ENCODE data around the gene BMP8A. TPM values are rescaled to one million over a fixed set of nuclear protein-coding genes. Genes with fewer than 3 reads are reported as not detected.
"Not testable (repeated sequence)": the region's sequence is repeated elsewhere in the genome, so short reads cannot be mapped to it uniquely, and the experiment has no call there.

The BMP8A gene
- 0.14 and 0.17 TPM in 2 replicates for total RNA-seq

GRCh38 chr1:39491146-39491921 lies at the start of gene BMP8A:
Gene BMP8A (plus strand): TSS chr1:39491636. CDS start chr1:39491992, 356 bp downstream.
- DNase-seq: peak; percentile 71

DNA sequence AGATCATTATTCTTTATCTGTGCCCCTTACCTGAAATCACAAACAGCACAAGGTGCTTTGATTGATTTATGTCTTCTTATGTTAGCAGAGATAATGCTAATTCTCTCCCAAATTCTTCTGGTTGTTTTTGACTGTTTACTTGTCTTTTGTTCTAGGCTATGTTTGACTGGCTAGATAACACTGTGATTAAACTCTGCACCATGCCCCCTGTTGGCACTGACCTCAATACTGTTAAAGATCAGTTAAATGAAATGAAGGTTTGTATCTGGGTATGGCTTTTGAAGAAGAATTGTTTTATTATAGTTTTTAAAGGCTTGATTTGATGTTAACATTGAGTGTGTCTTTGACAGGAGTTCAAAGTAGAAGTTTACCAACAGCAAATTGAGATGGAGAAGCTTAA lies 49.6 kb upstream of the BMP8A start:
- no peak for DNase-seq

DNA sequence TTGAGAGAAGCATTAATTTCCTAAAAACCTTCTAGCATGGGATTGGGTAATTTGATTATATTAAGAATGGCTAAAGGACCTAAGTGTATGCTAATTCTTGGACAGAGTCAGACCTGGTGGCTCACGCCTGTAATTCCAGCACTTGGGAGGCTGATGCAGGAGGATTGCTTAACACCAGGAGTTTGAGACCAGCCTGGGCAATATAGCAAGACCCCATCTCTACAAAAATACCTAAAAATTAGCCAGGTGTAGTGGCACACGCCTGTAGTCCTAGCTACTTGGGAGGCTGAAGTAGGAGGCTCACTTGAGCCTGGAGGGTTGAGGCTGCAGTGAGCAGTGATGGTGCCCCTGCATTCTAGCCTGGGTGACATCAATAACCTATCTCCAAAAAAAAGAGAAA lies 45.9 kb upstream of the BMP8A start:
- DNase-seq: no peak

DNA sequence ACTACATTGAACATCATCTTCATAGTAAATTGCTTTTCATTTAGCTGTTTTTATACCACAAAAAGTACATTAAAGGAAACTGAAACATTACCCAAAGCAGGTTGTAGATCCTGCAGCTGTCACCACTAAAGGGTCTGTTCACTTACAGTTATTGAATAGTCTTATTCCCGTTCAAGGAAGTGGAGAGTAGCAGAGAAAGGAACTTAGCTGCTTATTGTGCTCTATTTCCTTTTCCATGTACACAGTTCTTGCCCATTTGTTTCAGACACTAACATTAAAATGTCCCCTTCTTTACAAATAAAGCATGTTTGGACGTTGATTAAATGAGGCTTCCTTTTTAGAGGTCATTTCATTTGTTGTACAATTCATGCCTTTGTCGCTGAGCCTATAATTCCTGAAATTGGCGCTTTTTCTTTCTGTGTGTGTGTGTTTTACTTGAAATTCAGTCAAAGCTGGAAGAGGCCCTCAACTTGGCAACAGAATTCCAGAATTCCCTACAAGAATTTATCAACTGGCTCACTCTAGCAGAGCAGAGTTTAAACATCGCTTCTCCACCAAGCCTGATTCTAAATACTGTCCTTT lies 44.4 kb upstream of the BMP8A start:
- DNase-seq: peak; percentile 34

DNA sequence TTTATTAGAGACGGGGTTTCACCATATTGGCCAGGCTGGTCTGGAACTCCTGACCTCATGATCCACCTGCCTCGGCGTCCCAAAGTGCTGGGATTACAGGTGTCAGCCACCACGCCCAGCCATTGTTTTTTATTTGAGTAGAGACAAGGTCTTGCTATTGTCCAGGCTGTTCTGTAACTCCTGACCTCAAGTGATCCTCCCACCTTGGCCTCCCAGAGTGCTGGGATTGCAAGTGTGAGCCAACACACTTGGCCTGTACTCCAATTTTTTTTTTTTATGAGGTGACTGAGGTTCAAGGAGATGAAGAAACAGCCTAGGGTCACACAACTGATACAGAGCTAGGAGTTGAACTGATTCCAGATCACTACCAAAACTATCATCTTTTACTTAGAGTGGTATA lies 41.4 kb upstream of the BMP8A start:
- not testable (repeated sequence) for DNase-seq

- DNase-seq: peak; percentile 89
Measured at GRCh38 chr1:39450956-39451606, 40.4 kb upstream of the BMP8A start.

GRCh38 chr1:39452081-39452480 lies 39.4 kb upstream of the BMP8A start:
- DNase-seq: no peak

DNA sequence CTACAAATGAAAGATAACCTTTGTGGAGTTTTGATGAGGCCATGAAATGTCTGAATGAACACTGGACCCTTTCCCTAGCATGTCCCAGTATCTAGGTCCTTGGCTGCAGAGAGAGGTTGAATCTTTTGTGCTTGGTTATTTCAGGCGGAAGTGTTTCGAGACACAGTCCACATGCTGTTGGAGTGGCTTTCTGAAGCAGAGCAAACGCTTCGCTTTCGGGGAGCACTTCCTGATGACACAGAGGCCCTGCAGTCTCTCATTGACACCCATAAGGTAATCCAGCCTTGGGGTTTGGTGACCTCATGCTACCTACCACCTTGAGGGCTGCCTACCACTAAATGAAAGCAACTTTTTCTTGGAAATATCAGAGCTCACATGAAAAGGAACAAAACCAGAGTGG lies 38.9 kb upstream of the BMP8A start:
- no peak for DNase-seq

GRCh38 chr1:39453603-39454002 lies 37.8 kb upstream of the BMP8A start:
- DNase-seq: peak; percentile 39

- DNase-seq: no peak
Measured at GRCh38 chr1:39458991-39459390, 32.4 kb upstream of the BMP8A start.

DNA sequence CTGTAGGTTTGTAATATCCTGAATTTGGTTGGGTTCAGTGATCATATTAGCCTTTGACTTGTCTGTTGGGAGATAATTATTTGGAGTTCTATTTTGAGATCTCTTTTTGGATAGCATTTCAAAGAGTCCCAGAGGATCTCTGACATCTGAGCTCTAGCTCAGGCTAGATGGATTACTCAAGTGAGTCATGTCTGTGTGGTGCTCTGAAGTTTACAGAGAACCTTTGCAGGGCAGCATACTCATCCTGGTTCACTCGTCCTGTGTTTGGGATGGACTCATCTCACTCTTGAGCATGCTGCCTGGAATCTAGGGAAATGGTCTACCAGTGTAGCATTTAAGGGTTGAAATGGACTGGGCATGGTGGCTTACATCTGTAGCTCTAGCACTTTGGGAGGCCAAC lies 29.4 kb upstream of the BMP8A start:
- DNase-seq: no peak

DNA sequence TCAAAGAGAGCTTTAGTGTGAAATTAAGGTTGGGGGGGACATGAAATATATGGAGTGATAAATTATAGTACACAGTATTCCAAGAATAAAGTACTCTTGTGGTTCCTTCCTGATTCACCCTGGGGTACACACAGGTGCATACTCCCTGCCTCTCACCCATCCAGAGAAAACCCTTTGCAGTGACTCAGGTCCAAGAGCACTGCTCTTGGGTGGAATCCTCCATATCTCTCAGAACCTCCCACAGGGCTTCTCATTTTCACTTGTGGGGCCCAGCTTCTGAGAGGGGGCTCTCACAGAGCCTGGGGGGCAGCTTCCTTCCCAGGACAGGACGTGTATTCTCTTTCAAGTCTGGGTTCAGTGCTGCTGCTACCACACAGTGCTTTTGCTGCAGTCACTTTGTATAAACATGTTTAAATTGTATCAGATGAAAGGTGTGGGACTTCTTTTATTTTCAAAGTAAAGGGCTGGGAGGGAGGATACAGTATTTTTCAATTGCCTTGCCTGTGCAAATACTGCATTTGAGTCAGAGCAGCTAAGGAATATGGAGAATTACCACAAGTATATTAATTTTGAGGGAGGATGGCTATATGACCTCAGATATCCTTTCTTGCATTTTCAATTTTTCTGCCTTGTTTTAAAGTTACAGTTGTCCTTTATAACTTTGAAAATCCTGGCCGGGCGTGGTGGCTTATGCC lies 24.9 kb upstream of the BMP8A start:
- no peak for DNase-seq

DNA sequence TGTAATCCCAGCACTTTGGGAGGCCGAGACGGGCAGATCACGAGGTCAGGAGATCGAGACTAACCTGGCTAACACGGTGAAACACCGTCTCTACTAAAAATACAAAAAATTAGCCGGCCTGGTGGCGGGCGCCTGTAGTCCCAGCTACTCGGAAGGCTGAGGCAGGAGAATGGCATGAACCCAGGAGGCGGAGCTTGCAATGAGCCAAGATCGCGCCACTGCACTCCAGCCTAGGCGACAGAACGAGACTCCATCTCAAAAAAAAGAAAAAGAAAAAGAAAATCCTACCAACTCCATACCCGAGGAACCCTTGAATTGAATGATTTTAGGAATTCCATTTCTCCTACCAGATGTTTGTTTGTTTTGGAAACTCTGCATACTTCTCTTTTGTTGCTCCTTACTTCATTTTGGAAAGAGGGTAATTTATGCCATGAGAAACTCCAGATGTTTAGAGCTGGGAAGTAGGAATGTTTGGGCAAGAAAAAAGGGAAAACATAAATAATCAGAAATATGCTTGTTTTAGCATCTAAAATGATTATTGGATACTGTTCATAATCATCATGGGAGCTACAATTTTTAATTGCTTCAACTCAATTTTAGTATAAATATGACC lies 24.2 kb upstream of the BMP8A start:
- not testable (repeated sequence) for DNase-seq

GRCh38 chr1:39469150-39469549 lies 22.3 kb upstream of the BMP8A start:
- DNase-seq: no peak

GRCh38 chr1:39470040-39470439 lies 21.4 kb upstream of the BMP8A start:
- no peak for DNase-seq

GRCh38 chr1:39472826-39473225 lies 18.6 kb upstream of the BMP8A start:
- DNase-seq: no peak

DNA sequence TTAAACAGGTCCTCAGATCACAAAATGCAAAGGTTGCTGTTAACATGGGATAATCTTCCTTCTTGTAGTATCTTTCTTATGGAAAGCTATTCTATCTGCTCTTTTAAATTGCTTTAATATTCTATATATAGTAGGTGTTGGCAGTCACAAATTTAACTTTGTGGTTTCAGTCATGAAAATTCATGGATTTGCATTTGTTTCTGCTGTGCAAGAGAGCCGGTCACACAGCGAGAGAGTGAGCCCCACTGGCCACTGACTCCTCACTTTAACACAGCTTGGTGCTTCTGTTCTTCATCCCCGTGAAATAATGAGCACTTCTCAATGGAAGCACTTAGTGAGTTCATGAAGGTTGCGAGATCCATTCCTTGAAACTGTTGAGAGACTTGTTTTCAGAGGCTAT lies 18.1 kb upstream of the BMP8A start:
- DNase-seq: no peak

- no peak for DNase-seq
Measured at GRCh38 chr1:39474810-39475209, 16.6 kb upstream of the BMP8A start.

- not testable (repeated sequence) for DNase-seq
Measured at GRCh38 chr1:39475551-39475950, 15.9 kb upstream of the BMP8A start.

- peak; percentile 70 for DNase-seq
Measured at GRCh38 chr1:39478126-39478915, 13.1 kb upstream of the BMP8A start.

DNA sequence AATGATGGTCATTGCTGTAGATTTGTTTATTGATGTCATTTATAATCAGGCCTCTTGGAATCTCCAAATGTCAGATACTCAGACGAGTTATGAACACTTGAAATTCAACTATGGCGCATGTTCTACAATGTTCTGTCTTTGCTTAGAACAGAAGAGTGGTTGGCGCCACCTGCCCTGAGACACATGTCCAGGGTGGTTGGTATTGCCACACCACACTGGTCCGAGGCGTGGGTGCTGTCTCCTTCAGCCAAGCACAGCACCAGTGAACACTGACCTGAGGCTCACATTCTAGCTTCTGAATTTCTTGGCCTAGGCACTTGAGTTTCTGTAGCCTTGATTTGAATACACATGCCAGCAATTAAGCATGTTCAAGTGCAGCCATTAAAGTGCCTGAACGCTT lies 10.1 kb upstream of the BMP8A start:
- no peak for DNase-seq

GRCh38 chr1:39483276-39483675 lies 8.2 kb upstream of the BMP8A start:
- no peak for DNase-seq

Measured in dermis blood vessel endothelial cell (primary cell).